Right atrium auricular region (tissue), 2 donors: Measurements from ENCODE around the gene RIGI. TPM values are rescaled to one million over a fixed set of nuclear protein-coding genes. Genes with fewer than 3 reads are reported as not detected.
"Not testable (repeated sequence)": the region's sequence is repeated elsewhere in the genome, so short reads cannot be mapped to it uniquely, and the experiment has no call there.

Experiments used
- DNase-seq: peaks from one replicate; pipeline ENCODE4 v3.0.0-alpha.2; 2019; ENCODE audit warnings: low spot score
- H3K27ac ChIP-seq, 2 donors: fragments of 200-600 bp; sonication (generic); 1 replicate in 1 of 2; 2 replicates in 1 of 2; pipeline ENCODE4 v1.5.1; 2016 to 2019
- H3K27me3 ChIP-seq, 2 donors: fragments of 200-600 bp; sonication (generic); one replicate each; pipeline versions ENCODE4 v1.5.1 to v1.6.0; 2017 to 2019
- H3K36me3 ChIP-seq: fragments of 200-600 bp; sonication (generic); one replicate; pipeline ENCODE4 v1.5.1; 2016
- H3K4me1 ChIP-seq, 2 donors: fragments of 200-600 bp; sonication (generic); one replicate each; pipeline versions ENCODE4 v1.5.1 to v1.6.0; 2017 to 2019
- H3K4me3 ChIP-seq, 2 donors: fragments of 200-600 bp; sonication (generic); 1 replicate in 1 of 2; 2 replicates in 1 of 2; pipeline ENCODE4 v1.5.1; 2017 to 2019; ENCODE audit warnings: mild to moderate bottlenecking in 1 of 2, moderate library complexity in 1 of 2
- H3K9me3 ChIP-seq, 2 donors: fragments of 200-600 bp; sonication (generic); one replicate each; pipeline ENCODE4 v1.5.1; 2019
- CTCF ChIP-seq, 2 donors: fragments of 200-600 bp; sonication (generic); IDR thresholded peaks; one replicate each; pipeline ENCODE4 v1.5.1; 2019; ENCODE audit warnings: antibody characterized with exemption in 2 of 2
- total RNA-seq, 2 donors: library from RNA; depleted of rRNA; stranded (reverse); fragments of >200 nt; gene quantifications; one replicate each; pipeline ENCODE4 v1.1.0, GENCODE V29; 2016

The RIGI gene
- total RNA-seq, 2 donors from 2014 or later = 2.6 to 3.1 TPM

GRCh38 chr9:32524892-32525708 lies 896 bp downstream of the RIGI start:
- Histone ChIP-seq H3K36me3 (no peaks in the 10 kb centered on the region), H3K4me1 (peaks cover 0 to 31% of the 10 kb centered on the region in 2 donors), H3K27ac (peak overlapping the region; percentile 83 to 88), H3K27me3 (no peaks in the 10 kb centered on the region), H3K9me3 (no peaks in the 10 kb centered on the region), H3K4me3 (peak overlapping the region; percentile 47 to 70)
- no peak for DNase-seq
- TF ChIP-seq CTCF (IDR thresholded peaks at IDR 0.05) = no peak

- H3K27ac ChIP-seq = peak overlapping the region in 1 of 2 donors; percentile 88
- not testable (repeated sequence) for H3K9me3 ChIP-seq, H3K36me3 ChIP-seq, DNase-seq, H3K27me3 ChIP-seq
- H3K4me1 ChIP-seq = peaks cover 0 to 31% of the 10 kb centered on the region in 2 donors
- peak overlapping the region; percentile 47 to 70 for H3K4me3 ChIP-seq
Measured at GRCh38 chr9:32524558-32524891, 1.5 kb downstream of the RIGI start.

DNA sequence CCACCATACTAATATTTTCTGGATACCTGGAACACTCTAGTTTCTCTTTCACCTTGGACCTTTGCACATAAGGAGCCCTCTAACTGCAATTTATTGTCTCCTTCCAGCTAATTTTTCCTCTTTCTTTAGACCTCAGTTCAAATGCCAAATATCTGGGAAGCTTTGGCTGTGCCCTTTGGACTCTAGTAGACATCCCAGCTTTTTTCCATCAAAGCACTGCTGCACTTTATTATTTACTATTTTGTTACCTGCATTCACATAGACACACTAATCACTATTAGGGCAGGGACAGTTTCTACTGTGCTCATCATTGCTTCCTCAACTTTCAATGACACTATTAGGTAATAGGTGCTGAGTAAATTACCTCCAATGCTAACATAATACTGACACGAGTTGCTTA lies 2.1 kb downstream of the RIGI start:
- Histone ChIP-seq H3K36me3 (no peaks in the 10 kb centered on the region), H3K27me3 (no peaks in the 10 kb centered on the region), H3K27ac (no peak overlapping the region), H3K4me1 (peaks cover 0 to 31% of the 10 kb centered on the region in 2 donors), H3K4me3 (no peak overlapping the region), H3K9me3 (no peaks in the 10 kb centered on the region)
- no peak for TF ChIP-seq CTCF (IDR thresholded peaks at IDR 0.05)
- no peak for DNase-seq

- no peaks in the 10 kb centered on the region for H3K36me3 ChIP-seq
- no peak for TF ChIP-seq CTCF (IDR thresholded peaks at IDR 0.05)
- no peak for DNase-seq
- no peak overlapping the region for H3K4me3 ChIP-seq
- H3K9me3 ChIP-seq = no peaks in the 10 kb centered on the region
- H3K27me3 ChIP-seq = no peaks in the 10 kb centered on the region
- no peak overlapping the region for H3K27ac ChIP-seq
- H3K4me1 ChIP-seq = peaks cover 0 to 9% of the 10 kb centered on the region in 2 donors
Measured at GRCh38 chr9:32518276-32518675, 7.7 kb downstream of the RIGI start.

DNA sequence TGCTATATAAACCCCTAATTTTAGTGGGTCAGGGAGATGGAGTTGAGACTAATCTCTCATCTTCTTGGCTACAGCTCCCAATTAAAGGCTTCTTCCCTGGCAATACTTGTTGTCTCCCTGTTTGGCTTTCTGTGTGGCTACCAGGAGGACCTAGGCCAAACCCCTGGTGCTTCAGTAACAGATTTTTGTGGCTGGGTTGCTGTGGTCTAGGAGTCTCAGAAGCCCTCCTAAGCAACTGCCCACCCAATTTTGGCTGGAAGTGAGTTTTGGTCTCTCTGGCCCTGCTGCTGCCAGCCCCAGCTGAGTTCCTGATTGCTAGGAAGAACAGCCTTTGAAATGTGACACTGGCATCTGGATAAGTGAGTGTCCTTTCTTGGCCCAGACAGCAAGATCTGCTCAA lies 9.8 kb downstream of the RIGI start:
- no peaks in the 10 kb centered on the region for H3K9me3 ChIP-seq
- H3K27ac ChIP-seq = no peak overlapping the region
- H3K36me3 ChIP-seq = no peaks in the 10 kb centered on the region
- H3K4me1 ChIP-seq = peaks cover 0 to 5% of the 10 kb centered on the region in 2 donors
- no peak overlapping the region for H3K4me3 ChIP-seq
- no peak for DNase-seq
- no peaks in the 10 kb centered on the region for H3K27me3 ChIP-seq
- TF ChIP-seq CTCF (IDR thresholded peaks at IDR 0.05) = no peak

GRCh38 chr9:32508728-32509127 lies 17.3 kb downstream of the RIGI start:
- Histone ChIP-seq H3K36me3 (no peaks in the 10 kb centered on the region), H3K4me3 (no peak overlapping the region), H3K27ac (no peak overlapping the region), H3K4me1 (no peaks in the 10 kb centered on the region), H3K27me3 (no peaks in the 10 kb centered on the region), H3K9me3 (no peaks in the 10 kb centered on the region)
- no peak for DNase-seq
- no peak for TF ChIP-seq CTCF (IDR thresholded peaks at IDR 0.05)
